Type B pancreatic cell (in vitro differentiated cells): ENCODE results near the gene HCRTR1. TPM values are rescaled to one million over a fixed set of nuclear protein-coding genes. Genes with fewer than 3 reads are reported as not detected.

Source experiments
- DNase-seq: peaks from one replicate; pipeline ENCODE4 v3.0.0; 2021; ENCODE audit warnings: mixed read lengths; ENCODE audit not compliant: unreplicated experiment; ENCODE audit errors: extremely low spot score
- H3K27ac Mint-ChIP-seq: 2 replicates; pipeline ENCODE4 v1.8.0; 2021; ENCODE audit warnings: mild to moderate bottlenecking, mixed read lengths
- H3K27me3 Mint-ChIP-seq: 2 replicates; pipeline ENCODE4 v1.8.0; 2021; ENCODE audit warnings: mixed read lengths
- H3K36me3 Mint-ChIP-seq: 2 replicates; pipeline ENCODE4 v1.8.0; 2021; ENCODE audit warnings: mixed read lengths
- H3K4me1 Mint-ChIP-seq: one replicate; pipeline ENCODE4 v1.8.0; 2021; ENCODE audit warnings: mixed read lengths; ENCODE audit not compliant: unreplicated experiment
- H3K4me3 Mint-ChIP-seq: 2 replicates; pipeline ENCODE4 v1.8.0; 2021; ENCODE audit warnings: mild to moderate bottlenecking, mixed read lengths
- H3K9me3 Mint-ChIP-seq: 2 replicates; pipeline ENCODE4 v1.8.0; 2021; ENCODE audit warnings: mixed read lengths
- total RNA-seq: library from RNA; stranded (reverse); gene quantifications from 2 replicates; pipeline ENCODE4 v1.2.1, GENCODE V29; 2021; ENCODE audit warnings: low replicate concordance
- TF ChIP-seq, protein P1 (sequence below): fragments of 200-600 bp; sonication (generic); conservative IDR thresholded peaks from 2 replicates; pipeline ENCODE4 v1.5.0; 2021; ENCODE audit warnings: antibody characterized with exemption, mild to moderate bottlenecking

The HCRTR1 gene
- total RNA-seq, 1 donor from 2014 or later = not detected

DNA sequence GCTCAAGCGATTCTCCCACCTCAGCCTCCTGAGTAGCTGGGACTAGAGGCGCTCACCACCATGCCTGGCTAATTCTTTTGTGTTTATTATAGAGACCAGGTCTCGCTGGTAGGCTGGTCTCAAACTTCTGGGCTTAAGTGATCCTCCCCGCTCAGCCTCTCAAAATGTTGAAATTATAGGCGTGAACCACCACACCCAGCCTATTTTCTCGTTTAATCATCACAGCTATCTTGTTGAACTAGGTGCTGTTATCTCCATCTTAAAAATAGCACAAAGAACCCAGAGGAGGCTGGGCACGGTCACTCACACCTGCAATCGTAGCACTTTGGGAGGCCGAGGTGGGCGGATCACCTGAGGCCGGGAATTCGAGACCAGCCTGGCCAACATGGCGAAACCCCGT, 58.3 kb downstream of the HCRTR1 start:
- DNase-seq = no peak
- Mint-ChIP-seq H3K27me3 (peaks cover 11% of the 10 kb centered on the region), H3K4me1 (no peaks in the 10 kb centered on the region), H3K27ac (no peak overlapping the region), H3K4me3 (no peak overlapping the region), H3K36me3 (no peaks in the 10 kb centered on the region), H3K9me3 (no peaks in the 10 kb centered on the region)
- TF ChIP-seq, protein P1, sequence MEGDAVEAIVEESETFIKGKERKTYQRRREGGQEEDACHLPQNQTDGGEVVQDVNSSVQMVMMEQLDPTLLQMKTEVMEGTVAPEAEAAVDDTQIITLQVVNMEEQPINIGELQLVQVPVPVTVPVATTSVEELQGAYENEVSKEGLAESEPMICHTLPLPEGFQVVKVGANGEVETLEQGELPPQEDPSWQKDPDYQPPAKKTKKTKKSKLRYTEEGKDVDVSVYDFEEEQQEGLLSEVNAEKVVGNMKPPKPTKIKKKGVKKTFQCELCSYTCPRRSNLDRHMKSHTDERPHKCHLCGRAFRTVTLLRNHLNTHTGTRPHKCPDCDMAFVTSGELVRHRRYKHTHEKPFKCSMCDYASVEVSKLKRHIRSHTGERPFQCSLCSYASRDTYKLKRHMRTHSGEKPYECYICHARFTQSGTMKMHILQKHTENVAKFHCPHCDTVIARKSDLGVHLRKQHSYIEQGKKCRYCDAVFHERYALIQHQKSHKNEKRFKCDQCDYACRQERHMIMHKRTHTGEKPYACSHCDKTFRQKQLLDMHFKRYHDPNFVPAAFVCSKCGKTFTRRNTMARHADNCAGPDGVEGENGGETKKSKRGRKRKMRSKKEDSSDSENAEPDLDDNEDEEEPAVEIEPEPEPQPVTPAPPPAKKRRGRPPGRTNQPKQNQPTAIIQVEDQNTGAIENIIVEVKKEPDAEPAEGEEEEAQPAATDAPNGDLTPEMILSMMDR = no peak

Other genes with a start within 250 kb of the HCRTR1 start
- 16.4 and 18.8 TPM in 2 replicates for gene FABP3, start 244.6 kb upstream of the HCRTR1 start, total RNA-seq
- 77.7 and 118 TPM in 2 replicates for gene SERINC2, start 204.5 kb upstream of the HCRTR1 start, total RNA-seq
- gene TINAGL1, start 41.2 kb upstream of the HCRTR1 start, total RNA-seq = 27.2 and 30.0 TPM in 2 replicates
- gene PEF1, start 27.2 kb downstream of the HCRTR1 start, total RNA-seq = 45.2 and 48.3 TPM in 2 replicates
- gene COL16A1, start 86.3 kb downstream of the HCRTR1 start, total RNA-seq = 4.6 and 53.5 TPM in 2 replicates
- gene ADGRB2, start 146.7 kb downstream of the HCRTR1 start, total RNA-seq = 3.2 and 14.2 TPM in 2 replicates
- gene SPOCD1, start 198.3 kb downstream of the HCRTR1 start, total RNA-seq = 0.52 and 1.1 TPM in 2 replicates